Testis (tissue), 3 donors: ENCODE results near the gene FGFR3. TPM values are rescaled to one million over a fixed set of nuclear protein-coding genes. Genes with fewer than 3 reads are reported as not detected.

Experiments
- DNase-seq: peaks from one replicate; pipeline ENCODE4 v3.0.0-alpha.2; 2019
- H3K27ac ChIP-seq, 2 donors: fragments of 200-600 bp; sonication (generic); one replicate each; pipeline ENCODE4 v1.5.1; 2019
- H3K27me3 ChIP-seq: fragments of 200-600 bp; sonication (generic); one replicate; pipeline ENCODE4 v1.5.1; 2019
- H3K36me3 ChIP-seq: fragments of 200-600 bp; sonication (generic); one replicate; pipeline ENCODE4 v1.5.1; 2017; ENCODE audit warnings: low read depth; ENCODE audit errors: missing control alignments
- H3K4me1 ChIP-seq: fragments of 200-600 bp; sonication (generic); one replicate; pipeline ENCODE4 v1.5.1; 2019
- H3K4me3 ChIP-seq, 2 donors: fragments of 200-600 bp; sonication (generic); one replicate each; pipeline ENCODE4 v1.5.1; 2017 to 2019
- H3K9me3 ChIP-seq: fragments of 200-600 bp; sonication (generic); one replicate; pipeline ENCODE4 v1.5.1; 2017
- CTCF ChIP-seq, 3 experiments: fragments of 450-650 bp in 2 of 3; fragments of 200-600 bp in 1 of 3; sonication (generic) in 1 of 3; IDR thresholded peaks; one replicate each; pipeline ENCODE4 v1.5.1; 2016 to 2019; ENCODE audit warnings: antibody characterized with exemption in 3 of 3, mild to moderate bottlenecking in 2 of 3, moderate library complexity in 1 of 3
- POLR2A ChIP-seq: fragments of 450-650 bp; IDR thresholded peaks from one replicate; pipeline ENCODE4 v1.6.1; 2017; ENCODE audit warnings: antibody characterized with exemption, mild to moderate bottlenecking, moderate library complexity
- WGBS, 2 donors: methylation state at CpG; one replicate each; pipeline ENCODE4 v1.1.5; 2018; 5-methylcytosine and 5-hydroxymethylcytosine counted together
- intact Hi-C: fragments of 100-400 bp; cut with DNase I; formaldehyde crosslinking; loops from one replicate; pipeline ENCODE4 v1.15.1; 2023; ENCODE audit warnings: low total_unique reads
- polyA plus RNA-seq: library from polyadenylated mRNA; stranded (reverse); fragments of 350-450 nt; fragmentation: Illumina TruSeq; extraction: RNeasy Lipid Tissue Mini Kit (QIAGEN cat#74804); gene quantifications from one replicate; pipeline ENCODE4 v1.2.3, GENCODE V29; 2014; ENCODE audit warnings: low read depth, low replicate concordance; ENCODE audit not compliant: insufficient read depth
- total RNA-seq, 2 donors: library from RNA; depleted of rRNA; stranded (reverse); fragments of >200 nt; gene quantifications; one replicate each; pipeline ENCODE4 v1.2.3, GENCODE V29; 2016

Gene FGFR3
- total and polyA plus RNA-seq, 3 donors from 2014 or later: 39.2 to 93.7 (median 79.6) TPM

GRCh38 chr4:1748465-1748995 is 44.6 kb upstream of the FGFR3 start:
- DNase-seq: peak; percentile 78
- H3K4me1 ChIP-seq: no peaks in the 10 kb centered on the region
- WGBS, 2 donors: 22 to 54% methylated on average over 12 to 28 of the region's 29 CpGs

DNA sequence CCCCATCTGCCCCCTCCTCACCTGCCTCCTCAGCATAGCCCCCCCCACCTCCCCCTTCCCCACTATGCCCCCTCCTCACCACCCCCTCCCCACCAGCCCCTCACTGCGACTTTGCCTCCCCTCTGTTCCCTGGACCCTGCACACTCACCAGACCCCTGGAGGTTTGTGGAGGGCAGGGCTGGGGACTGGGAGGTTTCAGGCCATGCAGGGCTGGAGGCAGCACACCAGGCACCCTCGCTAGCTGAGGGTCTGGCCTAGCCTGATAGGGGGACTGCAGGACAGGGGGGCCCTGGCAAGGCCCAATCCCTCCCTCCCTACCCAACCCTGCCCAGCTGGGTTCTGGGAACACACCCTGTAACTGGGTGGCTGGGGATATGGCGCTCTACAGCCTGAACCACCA is 43.7 kb upstream of the FGFR3 start:
- WGBS, 2 donors: 83% methylated on average over 2 of the region's 3 CpGs; no CpG with 5 or more reads in 1 of the 2 donors

More at GRCh38 chr4:1748465-1748995, 44.6 kb upstream of the FGFR3 start:
- no peaks in the 10 kb centered on the region for H3K9me3 ChIP-seq
- H3K27me3 ChIP-seq: no peaks in the 10 kb centered on the region
- H3K27ac ChIP-seq: no peak overlapping the region
- intact Hi-C loops: no loop called here
- H3K4me3 ChIP-seq: no peak overlapping the region
- H3K36me3 ChIP-seq: no peaks in the 10 kb centered on the region
- TF ChIP-seq POLR2A: no peak
- TF ChIP-seq CTCF (IDR thresholded peaks at IDR 0.05): peak; percentile 52 to 81 (median 52)

GRCh38 chr4:1749826-1750225 is 43.3 kb upstream of the FGFR3 start:
- Histone ChIP-seq H3K4me3 (no peak overlapping the region), H3K27ac (no peak overlapping the region), H3K9me3 (no peaks in the 10 kb centered on the region), H3K27me3 (no peaks in the 10 kb centered on the region), H3K4me1 (no peaks in the 10 kb centered on the region), H3K36me3 (no peaks in the 10 kb centered on the region)
- no peak for TF ChIP-seq CTCF (IDR thresholded peaks at IDR 0.05)
- no peak for TF ChIP-seq POLR2A
- WGBS, 2 donors: 72 to 80% methylated on average over 11 to 14 of the region's 14 CpGs
- intact Hi-C loops: loop anchor here (10.0 kb wide), 1 partner anchor 155 kb away; no protein-coding TSS in a partner anchor
- DNase-seq: no peak

More for the DNA sequence above, 43.7 kb upstream of the FGFR3 start:
- TF ChIP-seq CTCF (IDR thresholded peaks at IDR 0.05): no peak
- TF ChIP-seq POLR2A: no peak
- H3K27ac ChIP-seq: no peak overlapping the region
- H3K4me1 ChIP-seq: no peaks in the 10 kb centered on the region
- H3K9me3 ChIP-seq: no peaks in the 10 kb centered on the region
- no peak overlapping the region for H3K4me3 ChIP-seq
- DNase-seq: no peak
- H3K36me3 ChIP-seq: no peaks in the 10 kb centered on the region
- intact Hi-C loops: no loop called here
- no peaks in the 10 kb centered on the region for H3K27me3 ChIP-seq

GRCh38 chr4:1750381-1751154 is 42.5 kb upstream of the FGFR3 start:
- TF ChIP-seq POLR2A: no peak
- no peak for TF ChIP-seq CTCF (IDR thresholded peaks at IDR 0.05)
- WGBS, 2 donors: 89 to 92% methylated on average over 15 to 18 of the region's 18 CpGs
- Histone ChIP-seq H3K36me3 (no peaks in the 10 kb centered on the region), H3K4me1 (no peaks in the 10 kb centered on the region), H3K4me3 (no peak overlapping the region), H3K27me3 (no peaks in the 10 kb centered on the region), H3K9me3 (no peaks in the 10 kb centered on the region), H3K27ac (no peak overlapping the region)
- DNase-seq: no peak
- intact Hi-C loops: loop anchor here (10.0 kb wide), 1 partner anchor 154 kb away; no protein-coding TSS in a partner anchor
